Ascending aorta (tissue), 2 donors: ENCODE measurements around the gene DAO. TPM values are rescaled to one million over a fixed set of nuclear protein-coding genes. Genes with fewer than 3 reads are reported as not detected.
A peak's percentile ranks its signal among the peaks of the same experiment; 100 is the strongest.

Experiments
- DNase-seq, 2 donors: peaks; one replicate each; pipeline ENCODE4 v3.0.0-alpha.2; 2019; ENCODE audit warnings: low spot score in 2 of 2
- H3K27ac ChIP-seq, 2 donors: fragments of 200-600 bp; sonication (generic); one replicate each; pipeline ENCODE4 v1.5.1; 2016 to 2017; ENCODE audit warnings: mild to moderate bottlenecking in 1 of 2
- H3K27me3 ChIP-seq: fragments of 200-600 bp; sonication (generic); one replicate; pipeline ENCODE4 v1.5.1; 2017
- H3K36me3 ChIP-seq, 2 donors: fragments of 200-600 bp; sonication (generic); one replicate each; pipeline ENCODE4 v1.5.1; 2016
- H3K4me1 ChIP-seq, 2 donors: fragments of 200-600 bp; sonication (generic); one replicate each; pipeline ENCODE4 v1.5.1; 2016 to 2017; ENCODE audit warnings: mild to moderate bottlenecking in 1 of 2
- H3K4me3 ChIP-seq, 2 donors: fragments of 200-600 bp; sonication (generic); one replicate each; pipeline ENCODE4 v1.5.1; 2016 to 2017; ENCODE audit warnings: mild to moderate bottlenecking in 1 of 2
- H3K9me3 ChIP-seq, 2 donors: fragments of 200-600 bp; sonication (generic); one replicate each; pipeline ENCODE4 v1.5.1; 2016
- CTCF ChIP-seq, 3 experiments: fragments of 200-600 bp in 2 of 3; fragments of 450-650 bp in 1 of 3; sonication (generic) in 2 of 3; IDR thresholded peaks; one replicate each; pipeline ENCODE4 v1.5.1; 2016 to 2019; ENCODE audit warnings: antibody characterized with exemption in 3 of 3, mild to moderate bottlenecking in 1 of 3, moderate library complexity in 1 of 3
- intact Hi-C: fragments of 100-400 bp; cut with DNase I; formaldehyde crosslinking; loops from one replicate; pipeline ENCODE4 v1.15.1; 2023
- total RNA-seq: library from RNA; depleted of rRNA; stranded (reverse); fragments of >200 nt; gene quantifications from one replicate; pipeline ENCODE4 v1.1.0, GENCODE V29; 2016

DAO gene
- total RNA-seq: not detected

DNA sequence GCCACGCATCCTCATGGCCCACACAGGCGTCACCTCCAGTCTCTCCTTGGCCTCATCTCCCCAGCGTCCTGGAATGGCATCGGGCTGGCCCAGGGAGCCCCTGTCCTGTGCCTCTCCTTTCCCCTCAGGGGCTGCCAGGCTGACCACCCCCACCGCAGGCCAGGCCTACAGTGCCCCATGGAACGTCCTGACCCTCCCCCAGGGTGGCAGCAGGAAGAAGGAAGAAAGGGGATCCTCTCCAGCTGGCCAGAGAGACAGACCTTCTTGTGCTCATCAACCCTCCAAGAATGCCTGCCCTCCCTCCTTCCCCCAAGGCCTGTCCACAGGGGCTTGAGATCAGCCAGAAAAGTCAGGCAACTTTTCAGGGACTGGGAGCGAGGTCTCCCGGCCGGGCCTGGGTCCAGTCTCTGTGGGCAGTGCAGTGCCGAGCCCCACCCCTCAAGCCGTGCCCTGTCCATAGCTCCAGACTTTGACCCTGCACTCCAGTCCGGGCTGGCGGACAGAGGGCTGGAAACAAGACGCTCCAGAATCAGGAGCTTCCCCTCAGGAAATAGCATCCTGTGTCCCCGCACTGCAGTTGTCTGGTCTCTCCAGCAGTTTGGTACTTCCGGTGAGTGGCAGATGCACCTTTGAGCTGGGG lies at the start of gene DAO:
Gene DAO, plus strand, starts transcription at position 478 of the 640 bp plus-strand sequence. CDS start 4,915 bp downstream, outside the sequence.
- intact Hi-C loops: no loop called here
- no peak for DNase-seq
- Histone ChIP-seq H3K4me3 (no peak within 1 kb of the TSS), H3K27ac (no peak within 1 kb of the TSS), H3K9me3 (no peaks in the 10 kb centered on the region), H3K4me1 (no peaks in the 10 kb centered on the region), H3K36me3 (no peaks in the 10 kb centered on the region), H3K27me3 (no peaks in the 10 kb centered on the region)
- TF ChIP-seq CTCF (IDR thresholded peaks at IDR 0.05): no peak

DNA sequence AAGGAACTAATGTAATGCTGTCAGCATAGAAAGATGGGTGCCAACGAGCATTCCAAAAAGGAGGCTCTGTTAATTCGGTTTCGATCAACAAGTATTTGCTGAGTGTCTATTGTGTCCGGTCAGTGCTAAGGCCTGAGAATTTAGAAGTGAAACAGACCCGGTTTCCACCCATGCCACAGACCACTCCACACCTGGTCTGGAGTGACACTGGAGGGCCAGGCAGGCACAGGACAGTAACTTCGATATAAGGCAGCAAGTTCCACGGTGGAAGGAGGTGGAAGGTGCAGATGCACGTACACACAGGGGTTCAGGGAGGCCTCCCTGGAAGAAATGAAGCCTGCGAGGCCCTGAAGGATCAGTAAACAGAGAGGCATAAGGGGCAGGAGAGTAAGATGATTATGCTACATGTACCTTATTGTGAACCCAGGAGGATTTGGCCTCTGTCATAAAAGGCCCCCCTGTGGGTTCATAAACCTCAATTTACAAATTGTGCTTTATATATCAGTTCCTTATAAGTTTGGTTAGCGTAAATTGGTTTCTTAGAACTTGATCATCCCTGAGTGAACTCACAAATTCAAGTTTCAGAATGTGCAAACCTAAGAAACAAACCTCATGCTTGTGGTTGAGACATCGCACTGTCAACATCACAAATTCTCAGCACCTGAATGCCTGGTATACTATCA lies 48.4 kb upstream of the DAO start:
- no peaks in the 10 kb centered on the region for H3K27me3 ChIP-seq
- TF ChIP-seq CTCF (IDR thresholded peaks at IDR 0.05): no peak
- peaks cover 16 to 20% of the 10 kb centered on the region in 2 donors for H3K36me3 ChIP-seq
- intact Hi-C loops: no loop called here
- H3K9me3 ChIP-seq: no peaks in the 10 kb centered on the region
- DNase-seq: no peak
- H3K4me1 ChIP-seq: peaks cover 32 to 70% of the 10 kb centered on the region in 2 donors
- peak overlapping the region; percentile 92 for H3K27ac ChIP-seq
- no peak overlapping the region for H3K4me3 ChIP-seq

DNA sequence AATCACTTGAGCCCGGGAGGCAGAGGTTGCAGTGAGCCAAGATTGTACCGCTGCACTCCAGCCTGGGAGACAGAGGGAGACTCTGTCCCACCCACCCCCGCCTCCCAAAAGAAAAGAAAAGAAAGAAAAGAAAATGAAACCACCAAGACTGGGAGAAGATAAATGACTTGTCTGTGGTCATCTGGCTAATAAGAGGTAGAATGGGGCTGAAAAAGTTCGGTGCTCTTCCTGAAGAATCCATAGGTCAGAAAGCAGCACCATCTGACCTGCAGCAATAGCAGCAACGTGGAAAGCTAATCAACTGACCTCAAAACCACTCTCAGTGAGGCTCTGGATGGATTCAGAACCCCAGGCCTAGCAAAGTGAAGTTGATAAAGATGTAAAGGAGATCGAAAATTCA lies 47.7 kb upstream of the DAO start:
- H3K9me3 ChIP-seq: no peaks in the 10 kb centered on the region
- intact Hi-C loops: no loop called here
- H3K36me3 ChIP-seq: peaks cover 16 to 20% of the 10 kb centered on the region in 2 donors
- no peak for TF ChIP-seq CTCF (IDR thresholded peaks at IDR 0.05)
- H3K4me1 ChIP-seq: peaks cover 30 to 68% of the 10 kb centered on the region in 2 donors
- no peaks in the 10 kb centered on the region for H3K27me3 ChIP-seq
- DNase-seq: no peak
- H3K27ac ChIP-seq: peak overlapping the region; percentile 92
- peak overlapping the region in 1 of 2 donors; percentile 12 for H3K4me3 ChIP-seq

- no peak for TF ChIP-seq CTCF (IDR thresholded peaks at IDR 0.05)
- H3K27me3 ChIP-seq: no peaks in the 10 kb centered on the region
- H3K4me1 ChIP-seq: peaks cover 30 to 68% of the 10 kb centered on the region in 2 donors
- peak in 1 of 2 donors; percentile 77 for DNase-seq
- peak overlapping the region; percentile 7 to 40 for H3K4me3 ChIP-seq
- peaks cover 15 to 16% of the 10 kb centered on the region in 2 donors for H3K36me3 ChIP-seq
- intact Hi-C loops: loop anchor here (1.0 kb wide), 1 partner anchor 21 kb away; no protein-coding TSS in a partner anchor
- no peaks in the 10 kb centered on the region for H3K9me3 ChIP-seq
- H3K27ac ChIP-seq: peak overlapping the region; percentile 92
These were observed 47.0 kb upstream of the DAO start for GRCh38 chr12:108832730-108833354.

DNA sequence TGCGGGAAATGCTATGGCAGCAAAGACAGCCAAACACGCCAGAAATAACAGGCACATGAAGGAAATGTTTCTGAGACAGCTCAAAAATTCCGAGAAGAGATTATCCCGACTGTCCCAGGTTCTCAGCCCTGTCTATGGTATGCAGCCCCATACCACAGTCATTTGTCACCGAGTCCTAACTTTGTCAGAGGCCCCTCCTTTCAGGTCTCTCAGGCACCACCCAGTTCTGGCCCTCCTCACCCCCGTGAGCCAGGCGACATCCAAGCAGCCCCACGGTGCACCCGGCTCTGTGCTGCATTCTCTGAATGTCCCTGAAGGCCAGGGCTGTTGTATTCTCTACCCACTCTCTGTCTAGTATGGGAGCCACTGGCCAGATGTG lies 46.5 kb upstream of the DAO start:
- no peak for TF ChIP-seq CTCF (IDR thresholded peaks at IDR 0.05)
- DNase-seq: peak in 1 of 2 donors; percentile 93
- Histone ChIP-seq H3K27me3 (no peaks in the 10 kb centered on the region), H3K27ac (peak overlapping the region; percentile 92), H3K36me3 (peaks cover 15 to 16% of the 10 kb centered on the region in 2 donors), H3K4me3 (peak overlapping the region; percentile 7 to 40), H3K4me1 (peaks cover 33 to 67% of the 10 kb centered on the region in 2 donors), H3K9me3 (no peaks in the 10 kb centered on the region)
- intact Hi-C loops: loop anchor here (1.0 kb wide), 1 partner anchor 21 kb away; no protein-coding TSS in a partner anchor
